HG03196 (cell line): Measurements from ENCODE around the gene JAKMIP2.
"Not testable (repeated sequence)": the region's sequence is repeated elsewhere in the genome, so short reads cannot be mapped to it uniquely, and the experiment has no call there.

Source experiments
- ATAC-seq: cut with Tn5 transposase; IDR thresholded peaks from one replicate; pipeline ENCODE4 v1.9.1; 2021; ENCODE audit not compliant: unreplicated experiment

JAKMIP2 gene

GRCh38 chr5:147617191-147617606 is 165.3 kb downstream of the JAKMIP2 start:
- ATAC-seq: no peak

- ATAC-seq: no peak
Measured at GRCh38 chr5:147616421-147616820, 166.1 kb downstream of the JAKMIP2 start.

- no peak for ATAC-seq
Measured at GRCh38 chr5:147613359-147613758, 169.2 kb downstream of the JAKMIP2 start.

- ATAC-seq: no peak
Measured at GRCh38 chr5:147611483-147611882, 171.0 kb downstream of the JAKMIP2 start.

GRCh38 chr5:147610798-147611197 is 171.7 kb downstream of the JAKMIP2 start:
- no peak for ATAC-seq

GRCh38 chr5:147601652-147602051 is 180.9 kb downstream of the JAKMIP2 start:
- no peak for ATAC-seq

- no peak for ATAC-seq
Measured at GRCh38 chr5:147591120-147591519, 191.4 kb downstream of the JAKMIP2 start.

GRCh38 chr5:147590096-147590495 is 192.4 kb downstream of the JAKMIP2 start:
- no peak for ATAC-seq

GRCh38 chr5:147586832-147587231 is 195.7 kb downstream of the JAKMIP2 start:
- ATAC-seq: no peak

GRCh38 chr5:147586221-147586620 is 196.3 kb downstream of the JAKMIP2 start:
- no peak for ATAC-seq

GRCh38 chr5:147582272-147582671 is 200.3 kb downstream of the JAKMIP2 start:
- ATAC-seq: not testable (repeated sequence)

GRCh38 chr5:147580418-147580817 is 202.1 kb downstream of the JAKMIP2 start:
- ATAC-seq: not testable (repeated sequence)

GRCh38 chr5:147578228-147579024 is 204.1 kb downstream of the JAKMIP2 start:
- no peak for ATAC-seq

GRCh38 chr5:147576646-147577535 is 205.6 kb downstream of the JAKMIP2 start:
- ATAC-seq: no peak

GRCh38 chr5:147575598-147575997 is 206.9 kb downstream of the JAKMIP2 start:
- no peak for ATAC-seq

GRCh38 chr5:147573211-147573610 is 209.3 kb downstream of the JAKMIP2 start:
- ATAC-seq: no peak

GRCh38 chr5:147568710-147569406 is 213.7 kb downstream of the JAKMIP2 start:
- ATAC-seq: no peak

GRCh38 chr5:147567917-147568598 is 214.5 kb downstream of the JAKMIP2 start:
- ATAC-seq: no peak

- no peak for ATAC-seq
Measured at GRCh38 chr5:147565524-147565923, 217.0 kb downstream of the JAKMIP2 start.

GRCh38 chr5:147564124-147564486 is 218.4 kb downstream of the JAKMIP2 start:
- ATAC-seq: no peak
